ENCODE data around the gene GMDS. TPM values are rescaled to one million over a fixed set of nuclear protein-coding genes. Genes with fewer than 3 reads are reported as not detected.

The GMDS gene
- total and polyA plus RNA-seq, 2 experiments from 2014 or later: 30.1 to 36.5 TPM

DNA sequence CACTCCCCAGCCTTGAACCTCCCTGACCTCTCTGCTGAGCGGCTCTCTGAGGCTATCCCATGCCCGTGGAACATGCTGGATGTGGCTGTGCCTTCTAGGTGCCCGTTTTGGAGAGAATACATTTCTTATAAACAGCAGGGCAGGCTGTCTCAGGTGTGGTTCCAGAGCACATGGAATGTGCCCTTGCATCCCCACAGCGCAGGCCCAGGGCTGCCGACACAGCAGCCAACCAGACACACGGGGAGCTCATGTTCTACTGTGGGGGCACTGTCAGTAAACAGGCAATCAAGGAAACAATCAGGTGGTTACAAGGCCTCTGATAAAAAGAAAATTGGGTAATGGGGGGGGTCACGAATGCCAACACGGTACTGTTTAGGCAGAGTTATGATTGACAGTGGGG is 604.9 kb downstream of the GMDS start:
- no peak overlapping the region for H2AFZ ChIP-seq
- no peak for TF ChIP-seq EZH2 (IDR thresholded peaks at IDR 0.05; ENCODE audit: low read depth, unreplicated experiment)
- TF ChIP-seq JUNB (IDR thresholded peaks at IDR 0.05; ENCODE audit: unreplicated experiment): no peak
- TF ChIP-seq NANOG (IDR thresholded peaks at IDR 0.05; ENCODE audit: borderline replicate concordance): no peak
- TF ChIP-seq EZH2phosphoT487 (IDR thresholded peaks at IDR 0.05; ENCODE audit: unreplicated experiment): no peak
- TF ChIP-seq STAT1 (IDR thresholded peaks at IDR 0.05; ENCODE audit: unreplicated experiment): no peak
- TF ChIP-seq, protein P1, sequence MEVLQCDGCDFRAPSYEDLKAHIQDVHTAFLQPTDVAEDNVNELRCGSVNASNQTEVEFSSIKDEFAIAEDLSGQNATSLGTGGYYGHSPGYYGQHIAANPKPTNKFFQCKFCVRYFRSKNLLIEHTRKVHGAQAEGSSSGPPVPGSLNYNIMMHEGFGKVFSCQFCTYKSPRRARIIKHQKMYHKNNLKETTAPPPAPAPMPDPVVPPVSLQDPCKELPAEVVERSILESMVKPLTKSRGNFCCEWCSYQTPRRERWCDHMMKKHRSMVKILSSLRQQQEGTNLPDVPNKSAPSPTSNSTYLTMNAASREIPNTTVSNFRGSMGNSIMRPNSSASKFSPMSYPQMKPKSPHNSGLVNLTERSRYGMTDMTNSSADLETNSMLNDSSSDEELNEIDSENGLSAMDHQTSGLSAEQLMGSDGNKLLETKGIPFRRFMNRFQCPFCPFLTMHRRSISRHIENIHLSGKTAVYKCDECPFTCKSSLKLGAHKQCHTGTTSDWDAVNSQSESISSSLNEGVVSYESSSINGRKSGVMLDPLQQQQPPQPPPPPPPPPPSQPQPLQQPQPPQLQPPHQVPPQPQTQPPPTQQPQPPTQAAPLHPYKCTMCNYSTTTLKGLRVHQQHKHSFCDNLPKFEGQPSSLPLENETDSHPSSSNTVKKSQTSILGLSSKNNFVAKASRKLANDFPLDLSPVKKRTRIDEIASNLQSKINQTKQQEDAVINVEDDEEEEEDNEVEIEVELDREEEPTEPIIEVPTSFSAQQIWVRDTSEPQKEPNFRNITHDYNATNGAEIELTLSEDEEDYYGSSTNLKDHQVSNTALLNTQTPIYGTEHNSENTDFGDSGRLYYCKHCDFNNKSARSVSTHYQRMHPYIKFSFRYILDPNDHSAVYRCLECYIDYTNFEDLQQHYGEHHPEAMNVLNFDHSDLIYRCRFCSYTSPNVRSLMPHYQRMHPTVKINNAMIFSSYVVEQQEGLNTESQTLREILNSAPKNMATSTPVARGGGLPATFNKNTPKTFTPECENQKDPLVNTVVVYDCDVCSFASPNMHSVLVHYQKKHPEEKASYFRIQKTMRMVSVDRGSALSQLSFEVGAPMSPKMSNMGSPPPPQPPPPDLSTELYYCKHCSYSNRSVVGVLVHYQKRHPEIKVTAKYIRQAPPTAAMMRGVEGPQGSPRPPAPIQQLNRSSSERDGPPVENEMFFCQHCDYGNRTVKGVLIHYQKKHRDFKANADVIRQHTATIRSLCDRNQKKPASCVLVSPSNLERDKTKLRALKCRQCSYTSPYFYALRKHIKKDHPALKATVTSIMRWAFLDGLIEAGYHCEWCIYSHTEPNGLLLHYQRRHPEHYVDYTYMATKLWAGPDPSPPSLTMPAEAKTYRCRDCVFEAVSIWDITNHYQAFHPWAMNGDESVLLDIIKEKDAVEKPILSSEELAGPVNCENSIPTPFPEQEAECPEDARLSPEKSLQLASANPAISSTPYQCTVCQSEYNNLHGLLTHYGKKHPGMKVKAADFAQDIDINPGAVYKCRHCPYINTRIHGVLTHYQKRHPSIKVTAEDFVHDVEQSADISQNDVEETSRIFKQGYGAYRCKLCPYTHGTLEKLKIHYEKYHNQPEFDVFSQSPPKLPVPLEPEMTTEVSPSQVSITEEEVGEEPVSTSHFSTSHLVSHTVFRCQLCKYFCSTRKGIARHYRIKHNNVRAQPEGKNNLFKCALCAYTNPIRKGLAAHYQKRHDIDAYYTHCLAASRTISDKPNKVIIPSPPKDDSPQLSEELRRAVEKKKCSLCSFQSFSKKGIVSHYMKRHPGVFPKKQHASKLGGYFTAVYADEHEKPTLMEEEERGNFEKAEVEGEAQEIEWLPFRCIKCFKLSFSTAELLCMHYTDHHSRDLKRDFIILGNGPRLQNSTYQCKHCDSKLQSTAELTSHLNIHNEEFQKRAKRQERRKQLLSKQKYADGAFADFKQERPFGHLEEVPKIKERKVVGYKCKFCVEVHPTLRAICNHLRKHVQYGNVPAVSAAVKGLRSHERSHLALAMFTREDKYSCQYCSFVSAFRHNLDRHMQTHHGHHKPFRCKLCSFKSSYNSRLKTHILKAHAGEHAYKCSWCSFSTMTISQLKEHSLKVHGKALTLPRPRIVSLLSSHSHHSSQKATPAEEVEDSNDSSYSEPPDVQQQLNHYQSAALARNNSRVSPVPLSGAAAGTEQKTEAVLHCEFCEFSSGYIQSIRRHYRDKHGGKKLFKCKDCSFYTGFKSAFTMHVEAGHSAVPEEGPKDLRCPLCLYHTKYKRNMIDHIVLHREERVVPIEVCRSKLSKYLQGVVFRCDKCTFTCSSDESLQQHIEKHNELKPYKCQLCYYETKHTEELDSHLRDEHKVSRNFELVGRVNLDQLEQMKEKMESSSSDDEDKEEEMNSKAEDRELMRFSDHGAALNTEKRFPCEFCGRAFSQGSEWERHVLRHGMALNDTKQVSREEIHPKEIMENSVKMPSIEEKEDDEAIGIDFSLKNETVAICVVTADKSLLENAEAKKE (CRISPR knock-in tag; IDR thresholded peaks at IDR 0.05): no peak
- TF ChIP-seq ZNF331 (CRISPR knock-in tag; IDR thresholded peaks at IDR 0.05; ENCODE audit: low read depth): no peak
- no peak for TF ChIP-seq POLR2AphosphoS5 (IDR thresholded peaks at IDR 0.05; ENCODE audit: low read depth)
- TF ChIP-seq, protein P2, sequence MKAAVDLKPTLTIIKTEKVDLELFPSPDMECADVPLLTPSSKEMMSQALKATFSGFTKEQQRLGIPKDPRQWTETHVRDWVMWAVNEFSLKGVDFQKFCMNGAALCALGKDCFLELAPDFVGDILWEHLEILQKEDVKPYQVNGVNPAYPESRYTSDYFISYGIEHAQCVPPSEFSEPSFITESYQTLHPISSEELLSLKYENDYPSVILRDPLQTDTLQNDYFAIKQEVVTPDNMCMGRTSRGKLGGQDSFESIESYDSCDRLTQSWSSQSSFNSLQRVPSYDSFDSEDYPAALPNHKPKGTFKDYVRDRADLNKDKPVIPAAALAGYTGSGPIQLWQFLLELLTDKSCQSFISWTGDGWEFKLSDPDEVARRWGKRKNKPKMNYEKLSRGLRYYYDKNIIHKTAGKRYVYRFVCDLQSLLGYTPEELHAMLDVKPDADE (IDR thresholded peaks at IDR 0.05): no peak
- TF ChIP-seq, protein P3, sequence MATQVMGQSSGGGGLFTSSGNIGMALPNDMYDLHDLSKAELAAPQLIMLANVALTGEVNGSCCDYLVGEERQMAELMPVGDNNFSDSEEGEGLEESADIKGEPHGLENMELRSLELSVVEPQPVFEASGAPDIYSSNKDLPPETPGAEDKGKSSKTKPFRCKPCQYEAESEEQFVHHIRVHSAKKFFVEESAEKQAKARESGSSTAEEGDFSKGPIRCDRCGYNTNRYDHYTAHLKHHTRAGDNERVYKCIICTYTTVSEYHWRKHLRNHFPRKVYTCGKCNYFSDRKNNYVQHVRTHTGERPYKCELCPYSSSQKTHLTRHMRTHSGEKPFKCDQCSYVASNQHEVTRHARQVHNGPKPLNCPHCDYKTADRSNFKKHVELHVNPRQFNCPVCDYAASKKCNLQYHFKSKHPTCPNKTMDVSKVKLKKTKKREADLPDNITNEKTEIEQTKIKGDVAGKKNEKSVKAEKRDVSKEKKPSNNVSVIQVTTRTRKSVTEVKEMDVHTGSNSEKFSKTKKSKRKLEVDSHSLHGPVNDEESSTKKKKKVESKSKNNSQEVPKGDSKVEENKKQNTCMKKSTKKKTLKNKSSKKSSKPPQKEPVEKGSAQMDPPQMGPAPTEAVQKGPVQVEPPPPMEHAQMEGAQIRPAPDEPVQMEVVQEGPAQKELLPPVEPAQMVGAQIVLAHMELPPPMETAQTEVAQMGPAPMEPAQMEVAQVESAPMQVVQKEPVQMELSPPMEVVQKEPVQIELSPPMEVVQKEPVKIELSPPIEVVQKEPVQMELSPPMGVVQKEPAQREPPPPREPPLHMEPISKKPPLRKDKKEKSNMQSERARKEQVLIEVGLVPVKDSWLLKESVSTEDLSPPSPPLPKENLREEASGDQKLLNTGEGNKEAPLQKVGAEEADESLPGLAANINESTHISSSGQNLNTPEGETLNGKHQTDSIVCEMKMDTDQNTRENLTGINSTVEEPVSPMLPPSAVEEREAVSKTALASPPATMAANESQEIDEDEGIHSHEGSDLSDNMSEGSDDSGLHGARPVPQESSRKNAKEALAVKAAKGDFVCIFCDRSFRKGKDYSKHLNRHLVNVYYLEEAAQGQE (IDR thresholded peaks at IDR 0.05; ENCODE audit: unreplicated experiment): no peak
- TF ChIP-seq CREB1 (CRISPR knock-in tag; IDR thresholded peaks at IDR 0.05; ENCODE audit: low read depth): no peak
- TF ChIP-seq ZNF114 (CRISPR knock-in tag; IDR thresholded peaks at IDR 0.05): no peak
- TF ChIP-seq, protein P4, sequence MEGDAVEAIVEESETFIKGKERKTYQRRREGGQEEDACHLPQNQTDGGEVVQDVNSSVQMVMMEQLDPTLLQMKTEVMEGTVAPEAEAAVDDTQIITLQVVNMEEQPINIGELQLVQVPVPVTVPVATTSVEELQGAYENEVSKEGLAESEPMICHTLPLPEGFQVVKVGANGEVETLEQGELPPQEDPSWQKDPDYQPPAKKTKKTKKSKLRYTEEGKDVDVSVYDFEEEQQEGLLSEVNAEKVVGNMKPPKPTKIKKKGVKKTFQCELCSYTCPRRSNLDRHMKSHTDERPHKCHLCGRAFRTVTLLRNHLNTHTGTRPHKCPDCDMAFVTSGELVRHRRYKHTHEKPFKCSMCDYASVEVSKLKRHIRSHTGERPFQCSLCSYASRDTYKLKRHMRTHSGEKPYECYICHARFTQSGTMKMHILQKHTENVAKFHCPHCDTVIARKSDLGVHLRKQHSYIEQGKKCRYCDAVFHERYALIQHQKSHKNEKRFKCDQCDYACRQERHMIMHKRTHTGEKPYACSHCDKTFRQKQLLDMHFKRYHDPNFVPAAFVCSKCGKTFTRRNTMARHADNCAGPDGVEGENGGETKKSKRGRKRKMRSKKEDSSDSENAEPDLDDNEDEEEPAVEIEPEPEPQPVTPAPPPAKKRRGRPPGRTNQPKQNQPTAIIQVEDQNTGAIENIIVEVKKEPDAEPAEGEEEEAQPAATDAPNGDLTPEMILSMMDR (conservative IDR thresholded peaks at IDR 0.05; ENCODE audit: low read depth in 2 of 2): no peak
- Mint-ChIP-seq H3K4me1 (peaks cover 19% of the 10 kb centered on the region), H3K4me3 (no peak overlapping the region), H3K36me3 (ENCODE audit: low read depth) (no peaks in the 10 kb centered on the region; the same call in 2 of the 3 replicates), H3K27ac (no peak overlapping the region), H3K27me3 (ENCODE audit: insufficient read depth, low read depth, poor library complexity) (peaks cover 17% of the 10 kb centered on the region), H3K9me3 (no peaks in the 10 kb centered on the region)
- H3K36me3 ChIP-seq (ENCODE audit: insufficient read depth): no peaks in the 10 kb centered on the region
- H3K4me3 ChIP-seq: no peak overlapping the region
- no peak overlapping the region for H3K4me2 ChIP-seq
- H3K27ac ChIP-seq (ENCODE audit: low read depth): no peak overlapping the region
- H3K27me3 ChIP-seq (ENCODE audit: insufficient read depth): no peaks in the 10 kb centered on the region
- H3K79me2 ChIP-seq (replicated peaks; ENCODE audit: insufficient read depth): no peaks in the 10 kb centered on the region
- ATAC-seq: no peak
- no peaks in the 10 kb centered on the region for H3K4me1 ChIP-seq (ENCODE audit: insufficient read depth)
- H3F3A ChIP-seq (replicated peaks; ENCODE audit: low read depth): no peaks in the 10 kb centered on the region
- no peaks in the 10 kb centered on the region for H3K9me2 ChIP-seq (ENCODE audit: insufficient read depth)
- H4K20me1 ChIP-seq (replicated peaks; ENCODE audit: insufficient read depth): no peaks in the 10 kb centered on the region
- DNase-seq (ENCODE audit: low spot score): no peak
